Measurements from ENCODE around the gene MAD1L1.
"Not testable (repeated sequence)": the region's sequence is repeated elsewhere in the genome, so short reads cannot be mapped to it uniquely, and the experiment has no call there.

- TF ChIP-seq, protein P1, sequence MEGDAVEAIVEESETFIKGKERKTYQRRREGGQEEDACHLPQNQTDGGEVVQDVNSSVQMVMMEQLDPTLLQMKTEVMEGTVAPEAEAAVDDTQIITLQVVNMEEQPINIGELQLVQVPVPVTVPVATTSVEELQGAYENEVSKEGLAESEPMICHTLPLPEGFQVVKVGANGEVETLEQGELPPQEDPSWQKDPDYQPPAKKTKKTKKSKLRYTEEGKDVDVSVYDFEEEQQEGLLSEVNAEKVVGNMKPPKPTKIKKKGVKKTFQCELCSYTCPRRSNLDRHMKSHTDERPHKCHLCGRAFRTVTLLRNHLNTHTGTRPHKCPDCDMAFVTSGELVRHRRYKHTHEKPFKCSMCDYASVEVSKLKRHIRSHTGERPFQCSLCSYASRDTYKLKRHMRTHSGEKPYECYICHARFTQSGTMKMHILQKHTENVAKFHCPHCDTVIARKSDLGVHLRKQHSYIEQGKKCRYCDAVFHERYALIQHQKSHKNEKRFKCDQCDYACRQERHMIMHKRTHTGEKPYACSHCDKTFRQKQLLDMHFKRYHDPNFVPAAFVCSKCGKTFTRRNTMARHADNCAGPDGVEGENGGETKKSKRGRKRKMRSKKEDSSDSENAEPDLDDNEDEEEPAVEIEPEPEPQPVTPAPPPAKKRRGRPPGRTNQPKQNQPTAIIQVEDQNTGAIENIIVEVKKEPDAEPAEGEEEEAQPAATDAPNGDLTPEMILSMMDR (IDR thresholded peaks at IDR 0.05 in 8 of 11, conservative IDR thresholded peaks at IDR 0.05 in 3 of 11) = not testable (repeated sequence)
- not testable (repeated sequence) for TF ChIP-seq POLR2A, POLR2AphosphoS5 (IDR thresholded peaks at IDR 0.05)
These were observed 394.8 kb downstream of the MAD1L1 start for GRCh38 chr7:1837696-1838543.
